Hematopoietic multipotent progenitor cell treated with erythropoietin and hydrocortisone succinate and interleukin-3 and kit ligand, for 15 days (in vitro differentiated cells): ENCODE results near the gene SRMS.

Experiments used
- DNase-seq: peaks from one replicate; pipeline ENCODE4 v3.0.0-alpha.2; 2015; ENCODE audit warnings: low spot score

SRMS gene

GRCh38 chr20:63501818-63502670 lies 45.5 kb downstream of the SRMS start:
- no peak for DNase-seq

DNA sequence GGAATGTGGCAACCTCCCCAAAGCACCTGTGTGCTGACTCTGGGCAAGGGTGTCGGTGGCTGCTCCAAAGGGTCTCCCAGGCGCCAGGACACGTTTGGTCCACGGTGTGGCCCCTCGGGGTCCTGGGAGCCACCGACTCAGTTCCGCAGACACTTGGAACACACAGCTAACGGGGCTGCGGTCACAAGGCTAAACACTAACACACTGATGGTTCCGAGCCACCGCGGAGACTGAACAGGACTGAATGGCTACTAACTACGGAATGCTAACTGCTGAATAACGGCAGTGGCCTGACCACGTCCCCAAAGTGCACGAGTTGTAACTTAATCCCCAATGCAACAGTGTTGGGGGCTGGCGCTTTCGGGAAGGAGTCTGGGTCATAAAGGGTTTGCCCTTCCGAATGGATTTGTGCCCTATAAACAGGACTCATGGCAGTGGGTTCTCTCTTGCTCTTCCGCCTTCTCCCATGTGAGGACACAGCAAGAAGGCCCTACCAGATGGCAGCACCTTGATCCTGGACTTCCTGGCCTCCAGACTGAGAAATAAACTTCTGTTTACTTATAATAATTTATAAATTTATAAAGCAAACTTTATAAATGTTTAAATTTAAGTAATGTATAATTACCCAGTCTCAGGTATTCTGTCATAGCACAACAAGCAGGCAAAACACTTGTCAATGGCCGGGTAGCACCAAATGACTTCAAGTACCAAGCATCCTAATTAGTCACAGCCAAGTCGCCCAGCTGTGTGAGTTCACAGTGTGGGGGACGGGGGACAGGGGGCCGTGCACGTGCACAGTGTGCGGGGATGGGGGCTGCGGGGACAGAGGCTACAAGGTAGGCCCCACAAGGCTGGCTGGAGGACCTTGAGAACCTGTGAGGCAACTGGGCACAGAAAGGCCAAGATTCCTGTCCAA lies 46.4 kb downstream of the SRMS start:
- DNase-seq: no peak

DNA sequence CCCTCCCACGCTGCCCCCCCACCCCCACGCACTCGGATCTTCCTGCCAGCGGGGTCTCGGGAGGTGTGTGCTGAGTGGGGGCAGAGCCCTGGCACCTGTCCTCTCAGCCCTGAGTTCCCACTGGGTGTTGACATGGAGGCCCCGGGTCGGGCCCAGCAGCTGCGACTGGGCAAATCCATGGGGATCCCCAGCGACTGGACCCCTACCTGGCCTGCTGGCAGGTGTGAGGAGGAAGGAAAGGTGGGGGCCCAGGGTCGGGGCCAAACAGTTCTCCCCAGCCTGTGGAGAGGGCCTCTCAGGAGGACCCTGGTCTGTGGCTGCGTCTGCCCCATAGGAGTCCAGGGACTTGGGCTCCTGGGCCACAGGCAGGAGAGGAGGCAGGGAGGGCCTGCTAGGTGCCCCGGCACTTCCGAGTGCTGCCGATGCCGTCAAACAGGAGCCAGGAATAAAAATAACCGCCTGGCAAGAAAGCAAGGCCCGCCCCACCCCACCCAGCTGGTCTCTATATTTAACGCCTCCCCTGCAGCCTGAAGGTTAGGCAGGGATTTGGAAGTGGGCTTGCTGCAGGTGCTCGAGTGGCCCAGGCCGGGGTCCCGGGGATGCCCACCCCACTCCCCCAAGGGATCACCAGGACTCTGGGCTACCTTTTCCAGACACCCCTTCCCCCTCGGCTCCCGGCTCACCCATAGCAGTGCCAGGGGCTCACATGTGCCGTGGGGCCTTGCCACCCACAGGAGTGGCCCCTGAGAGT lies 47.2 kb downstream of the SRMS start:
- no peak for DNase-seq

GRCh38 chr20:63499338-63499969 lies 48.1 kb downstream of the SRMS start:
- no peak for DNase-seq

DNA sequence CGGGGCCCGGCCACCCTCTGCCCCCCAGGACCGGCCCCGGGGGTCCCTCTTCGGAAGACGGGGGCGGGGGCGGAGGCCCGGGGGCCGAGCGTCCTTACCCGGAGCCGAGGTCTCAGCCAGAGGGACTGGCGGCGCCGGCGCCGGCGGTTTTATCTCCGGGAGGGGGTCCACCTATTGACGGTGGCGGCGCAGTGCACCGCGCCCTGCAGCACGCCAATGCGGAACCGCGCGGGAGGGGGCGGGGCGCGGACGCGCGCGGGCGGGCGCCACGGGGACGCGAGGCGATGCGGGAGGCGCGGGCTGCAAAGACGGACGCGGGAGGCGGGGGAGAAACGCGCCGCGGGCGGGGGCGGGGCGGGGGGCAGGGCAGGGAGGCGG lies 48.6 kb downstream of the SRMS start, which contains the start of gene EEF1A2:
EEF1A2 (minus strand) TSS at position 124 of the 378 bp plus-strand sequence. CDS start 1,320 bp downstream, outside the sequence.
- DNase-seq: no peak

DNA sequence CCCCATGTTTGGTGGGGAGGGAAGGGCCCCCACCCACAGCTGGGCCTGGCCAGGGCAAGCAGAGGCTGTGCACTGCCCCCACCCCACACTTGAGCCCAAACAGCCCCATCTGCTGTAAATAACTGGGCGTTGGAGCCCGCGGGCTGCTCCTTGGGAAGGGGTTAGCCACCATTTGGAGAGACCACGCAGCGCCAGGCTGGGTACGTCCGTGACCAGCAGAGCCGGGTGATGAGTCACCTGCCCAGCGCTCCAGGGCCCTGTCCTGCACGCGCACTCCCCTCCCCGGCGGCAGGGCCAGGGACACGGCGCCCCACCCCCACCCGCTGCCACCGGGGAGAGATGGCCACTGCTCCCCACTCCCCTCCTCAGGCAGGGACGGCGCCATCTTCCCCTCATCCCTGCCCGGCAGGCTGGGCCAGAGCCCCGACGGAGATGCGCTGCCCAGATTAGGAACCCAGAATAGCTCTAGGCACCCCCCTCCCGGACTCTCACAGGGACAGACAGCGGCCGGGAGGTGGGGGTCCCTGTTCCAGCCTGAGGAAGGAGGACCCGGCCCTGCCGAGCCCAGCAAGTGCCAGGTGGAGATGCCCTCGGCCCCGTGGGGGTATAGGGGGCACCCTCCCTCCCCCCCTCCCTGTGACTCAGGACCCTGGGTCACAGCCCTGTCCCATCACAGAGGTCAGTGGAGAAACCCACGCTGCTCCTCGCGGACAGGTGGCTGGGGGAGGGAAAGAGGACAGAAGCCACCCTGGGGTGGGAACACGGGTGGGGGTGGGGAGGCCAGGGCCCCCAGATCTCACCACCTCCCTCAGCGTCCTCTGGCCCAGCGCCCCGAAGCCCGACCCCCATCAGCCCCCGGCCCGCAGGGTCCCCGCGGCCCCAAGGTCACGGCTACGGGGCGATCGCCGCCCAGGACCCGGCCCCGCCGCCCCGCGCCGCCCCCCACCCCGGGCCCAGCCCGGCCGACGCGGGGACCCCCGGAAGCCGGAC lies 49.3 kb downstream of the SRMS start:
- DNase-seq: no peak

DNA sequence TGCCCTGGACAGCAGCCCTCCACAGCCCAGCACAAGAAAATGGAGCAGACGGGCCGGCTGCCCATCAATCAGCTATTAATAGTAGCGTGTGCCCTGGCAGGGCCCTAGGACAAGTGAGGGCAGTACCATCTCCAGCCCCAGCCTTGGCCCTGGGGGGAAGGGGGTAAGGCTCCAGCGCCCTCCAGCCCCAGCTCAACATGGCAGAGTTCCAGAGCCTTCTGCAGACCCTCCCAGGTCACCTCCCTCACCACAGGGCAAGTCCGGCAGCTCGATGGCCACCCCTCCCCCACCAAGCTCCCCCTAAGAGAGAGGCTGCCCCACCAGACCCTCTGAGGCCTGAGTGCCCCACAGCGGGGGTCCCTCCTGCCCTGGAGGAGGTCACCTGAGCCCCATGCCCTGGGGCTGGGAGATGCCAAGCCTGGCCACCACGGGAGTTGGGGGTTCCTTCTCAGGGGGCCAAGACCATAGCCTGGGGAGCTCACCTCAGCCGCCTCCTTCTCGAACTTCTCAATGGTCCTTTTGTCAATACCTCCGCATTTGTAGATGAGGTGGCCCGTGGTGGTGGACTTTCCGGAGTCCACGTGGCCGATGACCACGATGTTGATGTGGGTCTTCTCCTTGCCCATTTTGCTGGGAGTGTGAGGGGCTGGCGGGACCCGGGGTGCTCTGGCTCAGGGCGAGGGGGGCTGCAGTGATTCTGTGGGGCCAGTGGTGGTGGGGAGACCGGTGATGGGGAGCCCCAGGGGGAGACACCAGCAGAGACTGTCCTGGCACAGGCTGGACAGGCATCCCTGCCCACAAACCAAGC lies 50.2 kb downstream of the SRMS start:
- no peak for DNase-seq

DNA sequence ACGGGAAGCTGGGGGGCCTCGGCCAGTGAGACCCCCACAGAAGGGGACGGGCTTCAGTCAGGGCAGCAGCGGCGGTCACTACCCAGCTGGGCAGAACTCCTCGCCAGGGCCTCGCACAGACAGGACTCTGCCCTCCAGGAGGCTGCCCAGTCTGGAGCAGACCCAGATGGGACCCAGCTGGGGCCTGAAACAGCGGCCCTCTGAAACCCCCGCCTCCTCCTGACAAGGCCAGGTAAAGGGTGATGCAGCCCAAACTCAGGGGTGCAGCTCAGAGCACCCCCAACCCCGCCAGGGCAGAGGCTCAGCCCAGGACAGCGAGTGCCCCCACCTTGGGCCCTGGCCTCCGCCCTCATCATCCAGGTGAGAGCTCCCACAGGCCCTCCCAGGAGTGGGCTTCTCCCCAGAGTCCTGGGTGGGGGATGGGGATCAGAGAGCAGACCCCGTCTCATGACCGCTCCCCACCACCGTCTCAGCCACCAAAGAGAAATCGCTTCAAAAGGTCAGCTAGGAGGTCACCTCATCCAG lies 50.9 kb downstream of the SRMS start:
- no peak for DNase-seq

- DNase-seq: peak; percentile 71
Observed at GRCh38 chr20:63495741-63496595, 51.6 kb downstream of the SRMS start.

GRCh38 chr20:63495167-63495720 lies 52.3 kb downstream of the SRMS start:
- no peak for DNase-seq

GRCh38 chr20:63494420-63495166 lies 53.0 kb downstream of the SRMS start:
- no peak for DNase-seq

GRCh38 chr20:63494084-63494419 lies 53.5 kb downstream of the SRMS start:
- no peak for DNase-seq

GRCh38 chr20:63493563-63494020 lies 54.0 kb downstream of the SRMS start:
- DNase-seq: no peak

DNA sequence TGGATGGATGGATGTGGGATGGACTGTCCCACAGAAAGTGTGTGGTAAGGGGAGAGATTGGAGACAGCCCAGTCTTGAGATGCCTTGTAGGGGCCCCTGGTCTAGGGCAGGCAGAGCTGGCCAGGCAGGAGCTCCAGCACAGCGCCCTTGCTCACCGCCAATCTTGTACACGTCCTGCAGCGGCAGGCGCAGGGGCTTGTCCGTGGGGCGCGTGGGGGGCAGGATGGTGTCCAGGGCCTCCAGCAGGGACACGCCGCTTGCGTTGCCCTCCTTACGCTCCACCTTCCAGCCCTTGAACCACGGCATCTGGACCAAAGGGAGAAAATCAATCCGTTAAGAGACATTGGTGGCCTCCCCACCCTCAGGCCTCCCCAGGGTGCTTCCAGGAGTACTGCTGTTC lies 54.6 kb downstream of the SRMS start:
- no peak for DNase-seq

DNA sequence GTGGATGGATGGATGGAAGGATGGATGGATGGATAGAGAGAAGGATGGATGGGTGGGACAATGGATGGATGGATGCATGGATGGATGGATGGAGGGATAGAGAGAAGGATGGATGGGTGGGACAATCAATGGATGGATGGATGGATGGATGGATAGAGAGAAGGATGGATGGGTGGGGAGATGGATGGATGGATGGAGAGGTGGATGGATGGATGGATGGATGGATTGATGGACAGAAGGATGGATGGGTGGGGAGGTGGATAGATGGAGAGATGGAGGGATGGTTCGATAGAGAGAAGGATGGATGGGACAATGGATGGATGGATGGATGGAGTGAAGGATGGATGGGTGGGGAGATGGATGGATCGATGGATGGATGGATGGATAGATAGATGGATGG lies 55.0 kb downstream of the SRMS start:
- no peak for DNase-seq

DNA sequence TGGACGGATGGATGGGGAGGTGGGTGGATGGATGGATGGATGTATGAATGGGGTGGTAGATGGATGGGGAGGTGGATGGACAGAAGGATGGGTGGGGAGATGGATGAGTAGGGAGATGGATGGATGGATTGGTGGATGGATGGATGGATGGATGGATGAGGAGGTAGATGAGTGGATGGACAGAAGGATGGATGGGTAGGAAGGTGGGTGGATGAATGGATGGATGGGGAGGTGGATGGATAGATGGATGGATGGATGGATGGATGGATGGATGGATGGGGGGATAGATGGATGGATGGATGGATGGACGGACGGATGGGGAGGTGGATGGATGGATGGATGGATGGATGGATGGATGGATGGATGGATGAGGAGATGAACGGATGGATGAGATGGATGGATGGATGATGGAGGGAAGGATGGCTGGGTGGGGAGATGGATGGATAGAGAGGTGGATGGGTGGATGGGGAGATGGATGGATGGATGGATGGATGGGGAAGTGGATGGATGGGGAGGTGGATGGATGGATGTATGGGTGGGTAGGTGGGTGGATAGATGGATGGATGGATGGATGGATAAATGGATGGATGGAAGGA lies 55.8 kb downstream of the SRMS start:
- DNase-seq: no peak

GRCh38 chr20:63491078-63491477 lies 56.5 kb downstream of the SRMS start:
- DNase-seq: no peak
